HG02763 (cell line): ENCODE measurements around the gene RPP21.

ENCODE experiments used
- ATAC-seq: cut with Tn5 transposase; IDR thresholded peaks from one replicate; pipeline ENCODE4 v1.9.1; 2021; ENCODE audit warnings: mild to moderate bottlenecking, moderate library complexity; ENCODE audit not compliant: unreplicated experiment

Gene RPP21

DNA sequence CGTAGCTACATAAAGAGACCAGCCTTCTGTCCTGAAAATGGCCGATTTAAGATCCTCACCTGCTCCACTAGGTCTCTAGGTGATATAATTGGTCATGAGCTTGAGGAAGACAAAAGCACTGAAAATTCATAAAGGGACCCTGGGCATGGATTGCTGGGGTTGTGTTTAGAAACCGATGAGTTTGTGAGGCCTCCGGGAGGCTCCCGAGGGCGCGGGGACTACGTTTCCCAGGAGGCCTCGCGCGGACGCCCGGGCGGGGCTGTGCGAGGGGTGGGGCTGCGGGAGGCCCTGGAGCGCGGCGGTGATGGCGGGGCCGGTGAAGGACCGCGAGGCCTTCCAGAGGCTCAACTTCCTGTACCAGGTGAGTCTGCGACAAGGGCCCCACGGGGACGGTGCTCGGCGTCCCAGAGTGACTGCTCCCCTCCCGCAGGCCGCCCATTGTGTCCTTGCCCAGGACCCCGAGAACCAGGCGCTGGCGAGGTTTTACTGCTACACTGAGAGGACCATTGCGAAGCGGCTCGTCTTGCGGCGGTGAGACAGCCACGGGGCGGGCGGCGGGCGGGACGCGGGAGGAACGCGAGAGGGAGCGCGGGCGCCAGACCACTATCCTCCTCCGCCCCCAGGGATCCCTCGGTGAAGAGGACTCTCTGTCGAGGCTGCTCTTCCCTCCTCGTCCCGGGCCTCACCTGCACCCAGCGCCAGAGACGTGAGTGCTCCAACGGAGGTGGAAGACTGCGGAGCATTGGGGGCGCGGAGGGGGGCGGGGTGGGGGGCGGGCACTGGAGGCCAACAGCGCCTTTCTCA, at the start of gene RPP21:
Gene RPP21 (plus strand): TSS at position 289 of the 804 bp plus-strand sequence. CDS start 16 bp downstream, at position 305.
- ATAC-seq = peak; percentile 86

- ATAC-seq = no peak
These were observed 49.1 kb upstream of the RPP21 start for GRCh38 chr6:30295837-30296236.

GRCh38 chr6:30304002-30304401, 41.0 kb upstream of the RPP21 start:
- ATAC-seq = no peak

DNA sequence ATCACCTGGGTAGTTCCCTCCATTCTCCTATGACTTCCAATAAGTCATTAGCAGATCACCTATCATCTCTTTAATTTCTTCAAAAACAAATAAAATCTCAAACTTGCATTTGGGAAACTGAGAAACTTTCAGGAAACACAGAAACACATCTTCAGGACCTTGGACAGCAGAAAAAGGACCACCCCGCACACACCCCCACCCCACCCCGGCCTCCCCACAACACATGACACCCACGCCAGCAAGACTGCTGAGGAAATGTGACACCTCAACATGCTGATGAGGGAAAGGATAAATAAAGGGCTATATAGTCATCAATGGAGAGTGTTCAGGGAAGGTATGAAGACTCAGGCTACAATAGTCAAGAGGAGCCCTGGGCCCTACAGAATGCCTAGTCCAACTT, 33.9 kb upstream of the RPP21 start:
- no peak for ATAC-seq

- no peak for ATAC-seq
These were observed 33.3 kb upstream of the RPP21 start for GRCh38 chr6:30311671-30312070.

GRCh38 chr6:30312266-30312665, 32.7 kb upstream of the RPP21 start:
- no peak for ATAC-seq

DNA sequence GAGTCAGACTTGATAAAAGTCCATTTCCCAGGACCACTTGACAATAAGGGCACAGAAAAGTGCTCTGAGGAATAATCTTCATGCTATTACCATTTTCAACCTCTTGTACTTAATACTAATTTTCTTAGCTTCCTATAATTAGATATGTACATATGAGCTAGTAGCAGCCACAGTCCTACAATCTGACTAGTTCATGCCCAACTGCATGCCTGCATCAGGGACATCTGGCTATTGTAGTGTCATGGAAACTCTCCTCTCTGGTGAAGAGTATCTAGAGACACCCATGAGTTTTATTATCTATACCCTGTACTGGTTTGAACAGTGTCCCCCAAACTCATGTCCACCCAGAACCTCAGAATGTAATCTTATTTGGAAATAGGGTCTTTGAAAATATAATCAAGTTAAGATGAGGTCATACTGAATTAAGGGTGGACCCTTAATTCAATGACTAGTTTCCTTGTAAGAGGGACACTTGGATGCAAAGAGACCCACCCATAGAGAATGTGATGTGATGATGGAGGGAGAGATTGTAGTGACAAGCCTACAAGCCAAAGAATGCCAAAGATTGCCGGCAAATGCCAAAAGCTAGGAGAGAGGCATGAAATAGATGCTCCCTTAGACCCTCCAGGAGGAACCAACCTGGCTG, 32.2 kb upstream of the RPP21 start:
- no peak for ATAC-seq

DNA sequence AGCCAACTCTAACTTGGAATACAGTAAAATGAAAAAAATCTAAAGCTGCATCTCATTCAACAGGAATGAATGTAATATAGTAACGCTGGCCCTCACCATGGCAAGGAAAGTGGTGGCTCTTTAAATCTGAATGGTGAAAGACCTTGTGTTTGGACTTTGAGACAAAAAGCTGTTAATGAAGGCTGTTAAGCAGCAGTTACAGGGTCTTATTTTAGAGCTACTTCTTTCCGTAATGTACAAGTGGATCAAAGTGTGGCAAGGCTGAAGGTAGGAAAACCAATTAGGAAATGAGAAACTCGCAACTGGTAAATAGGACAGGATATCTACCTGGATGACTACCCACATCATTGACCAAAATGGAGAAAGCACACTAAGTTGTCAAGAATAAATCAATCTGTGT, 29.8 kb upstream of the RPP21 start:
- no peak for ATAC-seq

DNA sequence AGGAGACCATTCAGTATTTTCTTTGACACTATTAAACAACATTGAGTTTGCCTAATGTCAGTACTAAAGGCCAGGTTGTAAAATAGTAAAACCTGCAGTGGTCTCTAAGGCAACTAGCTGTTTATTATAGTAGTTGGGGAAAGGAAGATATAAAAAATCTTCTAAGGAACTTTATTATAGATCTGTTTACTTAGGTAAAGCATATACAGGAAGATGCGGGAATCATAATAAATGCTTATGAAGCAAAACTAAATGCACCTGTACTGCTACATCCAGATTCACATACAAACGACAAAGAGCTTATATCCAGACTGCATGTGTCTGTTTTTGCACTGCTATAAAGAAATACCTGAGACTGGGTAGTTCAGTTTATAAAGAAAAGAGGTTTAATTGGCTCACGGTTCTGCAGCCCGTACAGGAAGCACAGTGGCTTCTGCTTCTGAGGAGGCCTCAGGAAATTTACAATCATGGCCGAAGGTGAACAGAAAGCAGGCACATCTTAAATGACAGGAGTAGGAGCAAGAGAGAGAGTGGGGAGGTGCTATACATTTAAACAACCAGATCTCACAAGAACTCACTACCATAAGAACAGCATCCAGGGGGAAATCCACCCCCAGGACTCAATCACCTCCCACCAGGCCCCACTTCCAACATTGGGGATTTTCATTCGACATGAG, 26.9 kb upstream of the RPP21 start:
- ATAC-seq = no peak

- ATAC-seq = no peak
These were observed 25.7 kb upstream of the RPP21 start for GRCh38 chr6:30319146-30319835.

DNA sequence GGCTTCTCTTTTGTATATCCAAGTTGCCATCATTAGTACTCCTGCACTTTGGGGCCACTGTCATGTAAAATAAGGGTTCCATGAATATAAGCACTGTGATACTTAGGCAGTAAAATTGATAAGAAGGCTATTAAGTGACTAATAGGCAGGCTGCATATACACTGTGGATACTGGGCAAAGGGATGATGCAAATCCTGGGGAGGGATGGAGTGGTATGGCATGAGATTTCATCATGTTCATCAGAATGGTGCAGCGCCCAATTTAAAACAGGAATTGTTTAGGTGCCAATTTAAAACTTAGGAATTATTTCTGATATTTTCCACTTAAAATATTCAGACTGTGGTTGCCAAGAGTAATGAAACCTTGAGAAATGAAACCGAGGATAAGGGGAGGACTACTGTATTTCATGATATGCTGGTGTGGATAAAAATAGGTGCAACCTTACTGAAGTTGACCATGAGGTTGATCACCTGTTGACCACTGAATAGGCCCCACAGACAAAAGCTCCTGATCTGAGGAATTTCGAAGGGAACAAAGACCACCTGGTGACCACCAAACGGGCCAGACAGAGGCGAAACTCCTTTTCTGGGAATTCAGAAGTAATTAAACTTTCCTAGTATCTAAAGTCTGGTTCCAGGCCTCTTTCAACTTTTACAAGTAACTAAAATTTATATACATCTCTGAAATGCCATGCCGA, 23.1 kb upstream of the RPP21 start:
- ATAC-seq = no peak

GRCh38 chr6:30322527-30323501, 22.1 kb upstream of the RPP21 start:
- ATAC-seq = no peak

GRCh38 chr6:30323806-30324205, 21.1 kb upstream of the RPP21 start:
- ATAC-seq = no peak

DNA sequence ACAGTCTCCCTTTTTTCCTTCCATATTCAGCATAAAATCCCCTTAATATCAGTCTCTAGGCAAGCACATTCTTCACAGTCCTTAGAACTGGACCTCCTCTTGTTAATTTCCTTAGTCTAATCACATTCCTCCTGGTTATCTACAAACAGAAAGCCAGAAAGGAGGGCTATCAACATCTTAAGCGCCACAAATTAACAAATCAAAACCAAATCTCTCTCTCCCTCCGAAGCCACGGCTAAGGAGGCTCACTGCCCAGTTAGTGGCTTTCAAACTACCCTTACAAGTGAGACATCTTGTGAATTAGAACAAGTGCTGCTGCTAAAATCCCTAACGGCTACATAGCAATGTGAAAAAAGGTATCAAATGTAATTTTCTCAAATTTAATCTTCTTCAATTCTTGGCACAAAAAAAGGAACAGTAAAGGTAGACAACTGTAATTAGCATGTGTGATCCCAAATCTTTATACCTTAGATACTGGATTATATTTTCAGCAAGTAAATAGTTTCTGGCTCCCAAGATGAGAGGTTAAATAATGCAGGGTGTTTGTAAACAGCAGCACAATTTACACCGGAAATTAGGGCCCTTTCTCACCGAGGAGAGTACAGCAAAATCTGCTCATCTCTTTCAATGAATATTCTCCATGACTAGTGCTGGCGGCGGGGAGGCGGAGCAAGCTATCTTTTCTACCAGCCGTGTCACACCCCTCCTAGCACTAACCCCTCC, 19.6 kb upstream of the RPP21 start:
- ATAC-seq = peak; percentile 19

GRCh38 chr6:30325873-30326525, 19.0 kb upstream of the RPP21 start:
- ATAC-seq = peak; percentile 34

DNA sequence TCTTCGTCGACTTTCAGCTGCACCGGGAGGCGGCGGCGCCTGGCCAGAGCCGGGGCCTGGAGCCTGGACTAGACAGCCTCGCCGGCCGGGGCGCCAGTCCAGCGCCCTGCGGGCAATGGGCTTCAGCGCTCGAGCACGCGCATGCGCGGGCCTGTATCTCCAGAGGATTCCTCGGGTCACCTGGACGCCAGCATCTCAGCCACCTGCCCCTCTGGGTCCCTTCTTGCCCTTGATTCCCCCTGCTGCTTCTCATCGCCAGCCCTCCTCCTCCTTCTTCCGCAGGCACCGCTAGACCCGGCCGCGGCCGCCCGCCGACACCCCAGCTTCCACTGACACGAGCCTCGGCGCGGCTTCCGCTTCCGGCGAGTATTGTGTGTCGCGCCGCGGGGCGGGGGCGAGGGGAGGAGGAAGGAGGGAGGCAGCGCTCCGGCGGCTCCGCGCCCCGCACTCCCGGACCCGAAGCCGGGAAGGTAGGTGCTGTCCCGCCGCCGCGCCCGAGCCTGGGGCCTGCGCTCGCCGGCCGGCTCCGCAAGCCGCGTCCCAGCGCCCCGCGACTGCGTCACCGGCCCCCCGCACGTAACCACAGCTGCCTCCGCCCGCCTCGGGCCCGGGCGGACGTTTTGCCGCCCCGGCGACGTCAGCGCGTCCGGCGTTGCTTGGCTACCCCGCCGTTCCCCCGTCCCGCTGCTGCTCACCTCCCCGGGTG, 18.3 kb upstream of the RPP21 start, which contains the start of gene TRIM39:
Gene TRIM39 (plus strand): TSS at position 402 of the 706 bp plus-strand sequence. CDS start 2,391 bp downstream, outside the sequence.
- ATAC-seq = peak; percentile 77

DNA sequence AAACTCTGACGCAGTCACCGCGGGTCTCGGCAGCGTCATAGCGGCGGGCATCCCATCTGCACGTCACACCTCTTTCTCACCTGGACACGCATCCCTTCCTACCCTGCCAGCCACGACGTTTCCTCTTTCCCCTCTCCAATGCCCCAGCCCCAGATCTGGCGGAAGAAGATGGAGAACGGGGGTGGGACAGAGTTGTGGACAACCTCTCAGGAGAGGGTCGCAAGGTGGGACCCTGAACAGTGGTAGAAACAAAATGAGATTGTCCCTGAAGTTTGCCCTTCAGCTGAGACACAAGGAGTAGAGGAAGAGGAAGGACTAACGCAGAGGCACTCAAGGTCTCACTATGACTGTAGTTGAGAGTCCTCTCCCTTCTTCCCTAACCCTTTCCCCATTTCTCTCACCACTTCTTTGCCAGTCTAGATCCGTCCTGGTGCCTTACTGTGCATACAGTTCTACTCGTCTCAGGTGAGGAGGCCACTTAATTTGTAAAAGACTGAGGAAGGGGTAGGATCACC, 17.7 kb upstream of the RPP21 start:
- no peak for ATAC-seq
